Spleen (tissue), 7 donors: Measurements from ENCODE around the gene FOXP1.

Experiments used
- POLR2AphosphoS5 ChIP-seq, 3 donors: sonication (generic); formaldehyde crosslinking; IDR thresholded peaks; one replicate each; pipeline ENCODE4 v1.5.1; 2017; ENCODE audit warnings: antibody characterized with exemption in 3 of 3
- TF ChIP-seq, protein P1 (sequence below), 11 experiments: fragments of 200-600 bp in 7 of 11; fragments of 450-650 bp in 4 of 11; sonication (generic) in 4 of 11; IDR thresholded peaks in 8 of 11; conservative IDR thresholded peaks in 3 of 11; 1 replicate in 7 of 11; 2 replicates in 4 of 11; pipeline versions ENCODE4 v1.4.0 to v1.8.0; 2016 to 2021; ENCODE audit warnings: antibody characterized with exemption in 11 of 11, inconsistent platforms in 4 of 11, mild to moderate bottlenecking in 1 of 11
- donor health status: DM: no; HTN: no; CAD: no; lungs with moderate emphysema.
- donor health status: DM: no; HTN: no; CAD: no.
- donor health status: DM: no; HTN: no; CAD: no.

DNA sequence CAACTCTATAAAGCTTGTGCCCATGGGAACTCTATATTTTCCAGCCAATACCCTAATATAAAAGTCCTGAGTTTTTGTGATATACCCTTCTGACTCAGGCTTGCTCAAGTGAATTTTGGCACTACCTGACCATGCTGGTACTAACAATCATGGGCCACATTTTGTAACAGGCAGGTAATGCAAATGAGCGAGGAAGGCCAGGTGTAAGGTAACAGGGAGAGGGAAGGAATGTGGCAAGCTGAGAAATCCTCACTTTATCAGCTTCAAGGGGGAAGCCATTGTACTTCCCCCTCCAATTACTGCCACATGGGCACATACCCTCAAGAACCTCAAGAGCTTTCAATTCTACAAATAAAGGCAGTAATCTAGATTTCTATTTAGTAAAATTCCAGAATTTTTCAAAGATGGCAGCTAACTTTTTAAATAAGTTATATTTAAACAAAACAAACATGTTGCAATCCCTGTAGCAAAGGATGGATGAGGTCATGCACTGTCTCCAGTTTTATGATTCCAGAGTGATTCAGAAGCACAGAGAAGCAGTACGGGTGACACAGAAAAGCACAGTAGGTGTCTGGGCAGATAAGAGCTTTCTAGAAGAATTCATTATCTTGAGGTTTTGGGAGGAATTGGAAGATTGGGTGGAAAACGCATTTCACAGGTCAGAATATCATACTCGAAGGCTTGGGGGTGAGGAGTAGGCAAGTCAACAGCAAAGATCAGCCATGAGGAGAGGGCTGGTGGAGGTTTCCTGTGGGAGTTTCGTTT, 87.6 kb downstream of the FOXP1 start:
- no peak for TF ChIP-seq POLR2AphosphoS5 (IDR thresholded peaks at IDR 0.05)
- TF ChIP-seq, protein P1, sequence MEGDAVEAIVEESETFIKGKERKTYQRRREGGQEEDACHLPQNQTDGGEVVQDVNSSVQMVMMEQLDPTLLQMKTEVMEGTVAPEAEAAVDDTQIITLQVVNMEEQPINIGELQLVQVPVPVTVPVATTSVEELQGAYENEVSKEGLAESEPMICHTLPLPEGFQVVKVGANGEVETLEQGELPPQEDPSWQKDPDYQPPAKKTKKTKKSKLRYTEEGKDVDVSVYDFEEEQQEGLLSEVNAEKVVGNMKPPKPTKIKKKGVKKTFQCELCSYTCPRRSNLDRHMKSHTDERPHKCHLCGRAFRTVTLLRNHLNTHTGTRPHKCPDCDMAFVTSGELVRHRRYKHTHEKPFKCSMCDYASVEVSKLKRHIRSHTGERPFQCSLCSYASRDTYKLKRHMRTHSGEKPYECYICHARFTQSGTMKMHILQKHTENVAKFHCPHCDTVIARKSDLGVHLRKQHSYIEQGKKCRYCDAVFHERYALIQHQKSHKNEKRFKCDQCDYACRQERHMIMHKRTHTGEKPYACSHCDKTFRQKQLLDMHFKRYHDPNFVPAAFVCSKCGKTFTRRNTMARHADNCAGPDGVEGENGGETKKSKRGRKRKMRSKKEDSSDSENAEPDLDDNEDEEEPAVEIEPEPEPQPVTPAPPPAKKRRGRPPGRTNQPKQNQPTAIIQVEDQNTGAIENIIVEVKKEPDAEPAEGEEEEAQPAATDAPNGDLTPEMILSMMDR (IDR thresholded peaks at IDR 0.05 in 8 of 11, conservative IDR thresholded peaks at IDR 0.05 in 3 of 11) = no peak
